A549 (cell line): ENCODE results near the gene PICK1. TPM values are rescaled to one million over a fixed set of nuclear protein-coding genes. Genes with fewer than 3 reads are reported as not detected.
A peak's percentile ranks its signal among the peaks of the same experiment; 100 is the strongest.

Experiments
- ATAC-seq, 2 experiments: fragments of 200-7000 bp in 1 of 2; fragments of >200 bp in 1 of 2; cut with Nextera tagmentation in 1 of 2; cut with Tn5 transposase in 1 of 2; 3 replicates each; pipeline versions ENCODE4 v1.8.0 to v1.9.1; 2018 to 2020; ENCODE audit warnings: mild to moderate bottlenecking in 1 of 2, moderate library complexity in 1 of 2
- CTCF ChIA-PET: fragments of 300-600 bp; sonication (Branson Sonifier 250); formaldehyde crosslinking; extraction: SDS; loops from one replicate; lab custom pipeline; 2021; ENCODE audit warnings: antibody characterized with exemption, inconsistent platforms; lab: Yijun Ruan, JAX
- POLR2A ChIA-PET: fragments of 350-600 bp; formaldehyde crosslinking; extraction: SDS; loops from one replicate; lab custom pipeline; 2021; ENCODE audit warnings: antibody characterized with exemption, inconsistent platforms; lab: Yijun Ruan, JAX
- DNase-seq, 2 experiments: peaks; one replicate each; pipeline versions ENCODE4 v3.0.0 to v3.0.0-alpha.2; 2011 to 2016; ENCODE audit warnings: low read depth in 1 of 2, low spot score in 1 of 2
- FAIRE-seq: peaks from 2 replicates; lab custom pipeline; 2011; peaks lifted over from hg19 to GRCh38; lab: Jason Lieb, UNC
- H3K27ac ChIP-seq, 2 experiments: fragments of >200 bp; sonication (Bioruptor Twin); formaldehyde crosslinking; 3 replicates each; pipeline ENCODE4 v1.5.1; 2016 to 2017
- H3K4me1 ChIP-seq: fragments of >200 bp; sonication (Bioruptor Twin); formaldehyde crosslinking; 3 replicates; pipeline ENCODE4 v1.6.1; 2016
- H3K4me2 ChIP-seq: fragments of >200 bp; sonication (Bioruptor Twin); formaldehyde crosslinking; 3 replicates; pipeline ENCODE4 v1.6.1; 2016
- H3K4me3 ChIP-seq: fragments of >200 bp; sonication (Bioruptor Twin); formaldehyde crosslinking; 3 replicates; pipeline ENCODE4 v1.5.1; 2016
- H3K9me3 ChIP-seq: fragments of >200 bp; sonication (Bioruptor Twin); formaldehyde crosslinking; 3 replicates; pipeline ENCODE4 v1.6.1; 2016
- BCL3 ChIP-seq: fragments of >200 bp; sonication (Bioruptor Twin); formaldehyde crosslinking; IDR thresholded peaks from 3 replicates; pipeline ENCODE4 v1.6.1; 2016
- CBX2 ChIP-seq: fragments of 200-600 bp; sonication (generic); IDR thresholded peaks from 2 replicates; pipeline ENCODE4 v1.6.1; 2016; ENCODE audit warnings: low read depth, mild to moderate bottlenecking, borderline replicate concordance
- CBX8 ChIP-seq: fragments of 200-600 bp; sonication (generic); IDR thresholded peaks from 2 replicates; pipeline ENCODE4 v1.6.1; 2016
- CTCF ChIP-seq: fragments of >200 bp; sonication (Bioruptor Twin); formaldehyde crosslinking; IDR thresholded peaks from 3 replicates; pipeline ENCODE4 v1.5.1; 2016
- EHF ChIP-seq: fragments of 250-450 bp; sonication (Bioruptor Pico); IDR thresholded peaks from 2 replicates; pipeline ENCODE4 v1.5.0; 2020; ENCODE audit warnings: mild to moderate bottlenecking
- HEYL ChIP-seq: fragments of 250-450 bp; sonication (Bioruptor Pico); IDR thresholded peaks from 2 replicates; pipeline ENCODE4 v1.8.0; 2021; ENCODE audit warnings: mild to moderate bottlenecking, moderate library complexity
- HOXB13 ChIP-seq: fragments of 250-450 bp; sonication (Bioruptor Pico); IDR thresholded peaks from 2 replicates; pipeline ENCODE4 v1.5.0; 2020; ENCODE audit warnings: low read depth, mild to moderate bottlenecking, moderate library complexity
- JUN ChIP-seq, 2 experiments: fragments of >200 bp; sonication (Bioruptor Twin); formaldehyde crosslinking; IDR thresholded peaks; 2 replicates in 1 of 2; 3 replicates in 1 of 2; pipeline ENCODE4 v1.6.1; 2016 to 2017
- MAFK ChIP-seq: fragments of 450-650 bp; IDR thresholded peaks from 2 replicates; pipeline ENCODE4 v1.6.1; 2014; ENCODE audit not compliant: partially characterized antibody
- MYC ChIP-seq: IDR thresholded peaks from 2 replicates; pipeline ENCODE4 v1.6.1; 2012; ENCODE audit warnings: mild to moderate bottlenecking, inconsistent platforms, low read length, improper control_type of control experiment, borderline replicate concordance
- NPAS2 ChIP-seq: fragments of 250-450 bp; sonication (Bioruptor Pico); IDR thresholded peaks from 2 replicates; pipeline ENCODE4 v1.8.0; 2022; ENCODE audit warnings: mild to moderate bottlenecking, moderate library complexity, borderline replicate concordance
- NR3C1 ChIP-seq: fragments of >200 bp; sonication (Bioruptor Twin); formaldehyde crosslinking; IDR thresholded peaks from 3 replicates; pipeline ENCODE4 v1.6.1; 2017
- PBX3 ChIP-seq: IDR thresholded peaks from 2 replicates; pipeline ENCODE4 v1.6.1; 2012
- PHF8 ChIP-seq: fragments of 200-600 bp; sonication (generic); IDR thresholded peaks from 2 replicates; pipeline ENCODE4 v1.6.1; 2016; ENCODE audit warnings: low read depth, mild to moderate bottlenecking, antibody characterized with exemption, moderate library complexity, borderline replicate concordance
- RAD21 ChIP-seq, 2 experiments: fragments of >200 bp in 1 of 2; sonication (Bioruptor Twin) in 1 of 2; formaldehyde crosslinking in 1 of 2; IDR thresholded peaks in 1 of 2; conservative IDR thresholded peaks in 1 of 2; 2 replicates in 1 of 2; 3 replicates in 1 of 2; pipeline ENCODE4 v1.6.1; 2012 to 2018; ENCODE audit warnings: inconsistent platforms in 1 of 2
- RARB ChIP-seq: fragments of 250-450 bp; sonication (Bioruptor Pico); IDR thresholded peaks from 2 replicates; pipeline ENCODE4 v1.8.0; 2021; ENCODE audit warnings: mild to moderate bottlenecking, moderate library complexity
- RNF2 ChIP-seq: fragments of 200-600 bp; sonication (generic); IDR thresholded peaks from 2 replicates; pipeline ENCODE4 v1.6.1; 2016; ENCODE audit warnings: low read depth, mild to moderate bottlenecking, antibody characterized with exemption, moderate library complexity, borderline replicate concordance
- TP53 ChIP-seq: fragments of 250-450 bp; sonication (Bioruptor Pico); IDR thresholded peaks from 2 replicates; pipeline ENCODE4 v1.5.0; 2021; ENCODE audit warnings: mild to moderate bottlenecking, moderate library complexity
- USF2 ChIP-seq: fragments of 450-650 bp; IDR thresholded peaks from 2 replicates; pipeline ENCODE4 v1.6.1; 2014; ENCODE audit warnings: antibody characterized with exemption
- ZC3H11A ChIP-seq: fragments of 450-650 bp; IDR thresholded peaks from 2 replicates; pipeline ENCODE4 v1.6.1; 2014; ENCODE audit warnings: antibody characterized with exemption, mild to moderate bottlenecking
- ZFP36 ChIP-seq: fragments of 450-650 bp; IDR thresholded peaks from 2 replicates; pipeline ENCODE4 v1.6.1; 2014; ENCODE audit warnings: borderline replicate concordance; ENCODE audit not compliant: partially characterized antibody
- WGBS: methylation state at CpG from one replicate; pipeline ENCODE4 v1.1.6; 2017; ENCODE audit errors: missing lambda C conversion rate; 5-methylcytosine and 5-hydroxymethylcytosine counted together
- polyA plus RNA-seq, 4 experiments: library from polyadenylated mRNA; depleted of rRNA in 3 of 4; stranded (reverse); fragments of >200 nt; fragmentation: RNase III in 1 of 4; extraction: RNeasy Plus Mini Kit Qiagen cat#74134 plus additional on column Dnase treatment in 1 of 4; gene quantifications; 2 replicates in 3 of 4; 3 replicates in 1 of 4; pipeline ENCODE4 v1.2.3, GENCODE V29; 2011 to 2017

The PICK1 gene
- polyA plus RNA-seq, 2 of the 4 experiments (the other 2 are of a cell fraction) = 15.6 to 17.8 TPM

GRCh38 chr22:38025514-38025913 is 31.7 kb upstream of the PICK1 start:
- POLR2A ChIA-PET = no interaction called here
- TF ChIP-seq CTCF = no peak
- no peak for TF ChIP-seq PHF8
- TF ChIP-seq PBX3 = no peak
- TF ChIP-seq NPAS2 (CRISPR knock-in tag) = no peak
- no peak for TF ChIP-seq MYC
- TF ChIP-seq, all 56 proteins: peak for 0
- H3K4me1 ChIP-seq = no peaks in the 10 kb centered on the region
- FAIRE-seq = no peak
- no peak overlapping the region for H3K4me3 ChIP-seq
- H3K9me3 ChIP-seq = no peaks in the 10 kb centered on the region
- CTCF ChIA-PET = no interaction called here
- DNase-seq = no peak
- ATAC-seq = no peak
- 71% methylated on average over 8 of the region's 8 CpGs for WGBS
- no peak overlapping the region for H3K4me2 ChIP-seq
- H3K27ac ChIP-seq = no peak overlapping the region

GRCh38 chr22:38026130-38027111 is 30.8 kb upstream of the PICK1 start:
- FAIRE-seq (no peak), DNase-seq (no peak), ATAC-seq (peak in 1 of 2 experiments; percentile 28; a peak in 1 of 6 replicates)
- 39% methylated on average over 6 of the region's 22 CpGs for WGBS
- H3K4me2 ChIP-seq = no peak overlapping the region
- no peak overlapping the region for H3K27ac ChIP-seq
- CTCF ChIA-PET = interaction anchor here (1.2 to 2.1 kb wide), 2 partner anchors 11 to 26 kb away, joined by 4 to 12 read pairs; no protein-coding TSS in a partner anchor
- H3K4me1 ChIP-seq = no peaks in the 10 kb centered on the region
- POLR2A ChIA-PET = no interaction called here
- no peaks in the 10 kb centered on the region for H3K9me3 ChIP-seq
- no peak for TF ChIP-seq CBX8
- no peak for TF ChIP-seq MAFK
- no peak for TF ChIP-seq USF2
- TF ChIP-seq BCL3 = no peak
- TF ChIP-seq JUN (IDR thresholded peaks at IDR 0.05) = no peak
- no peak for TF ChIP-seq CTCF
- no peak for TF ChIP-seq RNF2
- no peak for TF ChIP-seq HOXB13
- no peak for TF ChIP-seq EHF (CRISPR knock-in tag)
- no peak for TF ChIP-seq RAD21 (conservative IDR thresholded peaks at IDR 0.05 in 1 of 2, IDR thresholded peaks at IDR 0.05 in 1 of 2)
- TF ChIP-seq ZC3H11A = no peak
- no peak for TF ChIP-seq TP53
- TF ChIP-seq RARB (CRISPR knock-in tag) = no peak
- no peak for TF ChIP-seq HEYL
- no peak for TF ChIP-seq ZFP36
- TF ChIP-seq CBX2 = no peak
- no peak for TF ChIP-seq NR3C1
- H3K4me3 ChIP-seq = no peak overlapping the region
